ENCODE measurements around the gene CAPN15. TPM values are rescaled to one million over a fixed set of nuclear protein-coding genes. Genes with fewer than 3 reads are reported as not detected.

The CAPN15 gene
- total RNA-seq, 2 experiments from 2014 or later: 91.7 to 93.4 TPM

GRCh38 chr16:569445-570254 lies 42.1 kb downstream of the CAPN15 start, which contains the start of gene PIGQ:
PIGQ (plus strand) TSS chr16:569968; CDS start chr16:574075, 4,107 bp downstream.
- Mint-ChIP-seq H3K27me3 (no peaks in the 10 kb centered on the region), H3K4me3 (peak within 1 kb of the TSS; percentile 81), H3K4me1 (peaks cover 33% of the 10 kb centered on the region), H3K36me3 (ENCODE audit: low read depth) (no peaks in the 10 kb centered on the region), H3K9me3 (no peaks in the 10 kb centered on the region), H3K27ac (peak within 1 kb of the TSS; percentile 82)
- ChIA-PET CTCF (no interaction called here), POLR2A (interaction anchor here (1.5 to 2.0 kb wide), 2 partner anchors 19 to 168 kb away, joined by 3 to 10 read pairs; partner anchors contain the start of gene DECR2)
- DNase-seq: peak; percentile 75

- ChIA-PET CTCF (no interaction called here), POLR2A (interaction anchor here (0.9 kb wide), 1 partner anchor 17 kb away, joined by 3 read pairs; no protein-coding TSS in a partner anchor)
- Mint-ChIP-seq H3K36me3 (ENCODE audit: low read depth) (no peaks in the 10 kb centered on the region), H3K27ac (no peak overlapping the region), H3K9me3 (no peaks in the 10 kb centered on the region), H3K4me1 (peaks cover 23% of the 10 kb centered on the region), H3K27me3 (no peaks in the 10 kb centered on the region), H3K4me3 (no peak overlapping the region)
- DNase-seq: no peak
These were observed 45.5 kb downstream of the CAPN15 start for GRCh38 chr16:572865-573650.

DNA sequence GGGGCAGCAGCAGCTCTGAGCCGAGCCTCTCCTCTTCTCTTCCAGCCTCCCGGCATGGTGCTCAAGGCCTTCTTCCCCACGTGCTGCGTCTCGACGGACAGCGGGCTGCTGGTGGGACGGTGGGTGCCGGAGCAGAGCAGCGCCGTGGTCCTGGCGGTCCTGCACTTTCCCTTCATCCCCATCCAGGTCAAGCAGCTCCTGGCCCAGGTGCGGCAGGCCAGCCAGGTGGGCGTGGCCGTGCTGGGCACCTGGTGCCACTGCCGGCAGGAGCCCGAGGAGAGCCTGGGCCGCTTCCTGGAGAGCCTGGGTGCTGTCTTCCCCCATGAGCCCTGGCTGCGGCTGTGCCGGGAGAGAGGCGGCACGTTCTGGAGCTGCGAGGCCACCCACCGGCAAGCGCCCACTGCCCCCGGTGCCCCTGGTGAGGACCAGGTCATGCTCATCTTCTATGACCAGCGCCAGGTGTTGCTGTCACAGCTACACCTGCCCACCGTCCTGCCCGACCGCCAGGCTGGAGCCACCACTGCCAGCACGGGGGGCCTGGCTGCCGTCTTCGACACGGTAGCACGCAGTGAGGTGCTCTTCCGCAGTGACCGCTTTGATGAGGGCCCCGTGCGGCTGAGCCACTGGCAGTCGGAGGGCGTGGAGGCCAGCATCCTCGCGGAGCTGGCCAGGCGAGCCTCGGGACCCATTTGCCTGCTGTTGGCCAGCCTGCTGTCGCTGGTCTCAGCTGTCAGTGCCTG lies 46.7 kb downstream of the CAPN15 start:
- Mint-ChIP-seq H3K27ac (no peak overlapping the region), H3K9me3 (no peaks in the 10 kb centered on the region), H3K4me3 (no peak overlapping the region), H3K4me1 (peaks cover 22% of the 10 kb centered on the region), H3K27me3 (no peaks in the 10 kb centered on the region), H3K36me3 (ENCODE audit: low read depth) (no peaks in the 10 kb centered on the region)
- ChIA-PET CTCF (no interaction called here), POLR2A (no interaction called here)
- no peak for DNase-seq

DNA sequence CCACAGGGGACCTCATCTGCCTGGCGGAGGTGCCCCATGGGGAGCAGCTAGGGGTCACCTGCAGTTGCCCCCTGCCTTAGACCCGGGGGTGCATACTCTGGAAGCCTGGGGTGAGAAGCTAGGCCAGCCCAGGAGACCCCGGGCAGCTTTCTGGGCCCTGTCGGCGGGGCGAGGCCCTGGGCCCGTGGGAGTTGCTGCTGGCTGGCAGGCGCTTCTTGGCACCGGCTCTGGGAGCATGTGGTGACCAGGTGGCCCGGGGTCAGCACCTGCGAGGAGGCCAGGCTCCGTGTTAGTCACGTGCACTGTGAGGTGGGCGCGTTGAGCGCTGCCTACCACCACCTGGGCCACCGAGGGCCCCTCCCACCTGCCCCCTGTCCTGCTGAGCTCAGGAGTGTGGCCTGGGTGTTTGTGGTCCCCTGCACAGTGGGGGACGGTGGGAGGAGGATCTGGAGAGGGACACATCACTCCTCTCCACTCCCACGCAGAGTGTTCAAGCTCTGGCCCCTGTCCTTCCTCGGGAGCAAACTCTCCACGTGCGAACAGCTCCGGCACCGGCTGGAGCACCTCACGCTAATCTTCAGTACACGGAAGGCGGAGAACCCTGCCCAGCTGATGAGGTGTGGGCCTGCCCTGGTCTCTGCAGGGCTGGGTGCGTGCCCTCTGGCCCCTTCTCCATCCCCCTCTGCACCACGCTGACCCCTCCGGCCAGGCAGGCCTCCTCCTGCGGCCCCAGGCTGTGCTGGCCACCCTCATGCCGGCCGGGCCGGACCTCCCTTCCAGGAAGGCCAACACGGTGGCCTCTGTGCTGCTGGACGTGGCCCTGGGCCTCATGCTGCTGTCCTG lies 48.1 kb downstream of the CAPN15 start:
- DNase-seq: no peak
- H3K4me3 Mint-ChIP-seq: no peak overlapping the region
- no peaks in the 10 kb centered on the region for H3K27me3 Mint-ChIP-seq
- ChIA-PET POLR2A (interaction anchor here (1.1 to 1.2 kb wide), 2 partner anchors 13 to 213 kb away, joined by 3 to 5 read pairs; partner anchors contain the start of genes CHTF18 and RPUSD1), CTCF (no interaction called here)
- H3K27ac Mint-ChIP-seq: no peak overlapping the region
- peaks cover 19% of the 10 kb centered on the region for H3K4me1 Mint-ChIP-seq
- no peaks in the 10 kb centered on the region for H3K36me3 Mint-ChIP-seq (ENCODE audit: low read depth)
- no peaks in the 10 kb centered on the region for H3K9me3 Mint-ChIP-seq

GRCh38 chr16:576197-576822 lies 48.8 kb downstream of the CAPN15 start:
- no peak overlapping the region for H3K4me3 Mint-ChIP-seq
- no peaks in the 10 kb centered on the region for H3K27me3 Mint-ChIP-seq
- no peak overlapping the region for H3K27ac Mint-ChIP-seq
- POLR2A ChIA-PET: interaction anchor here (1.1 to 1.2 kb wide), 2 partner anchors 12 to 212 kb away, joined by 3 to 5 read pairs; partner anchors contain the start of genes CHTF18 and RPUSD1
- H3K9me3 Mint-ChIP-seq: no peaks in the 10 kb centered on the region
- no peak for DNase-seq
- CTCF ChIA-PET: interaction anchor here (0.6 to 0.9 kb wide), 2 partner anchors 9 to 299 kb away, joined by 3 read pairs; no protein-coding TSS in a partner anchor
- no peaks in the 10 kb centered on the region for H3K36me3 Mint-ChIP-seq (ENCODE audit: low read depth)
- H3K4me1 Mint-ChIP-seq: peaks cover 12% of the 10 kb centered on the region

DNA sequence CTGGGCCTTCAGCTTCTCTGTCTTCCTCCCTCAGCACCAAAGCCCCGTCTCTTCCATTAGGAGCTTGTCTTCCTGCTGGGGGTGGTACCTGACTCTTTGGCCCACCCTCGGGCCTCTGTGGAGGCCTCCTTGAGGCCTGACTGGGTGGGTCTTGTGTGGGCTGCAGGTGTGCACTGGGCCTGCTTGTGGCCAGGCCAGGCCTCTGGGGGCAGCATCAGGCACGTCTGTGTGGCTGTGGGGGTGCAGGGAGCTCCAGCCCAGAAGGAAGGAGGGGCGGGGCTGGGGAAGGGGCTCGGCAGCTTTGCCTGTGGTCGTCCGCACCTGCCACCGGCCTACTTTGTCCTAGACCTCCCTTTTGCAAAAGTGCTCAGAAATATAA lies 49.3 kb downstream of the CAPN15 start:
- Mint-ChIP-seq H3K27me3 (no peaks in the 10 kb centered on the region), H3K4me3 (no peak overlapping the region), H3K36me3 (ENCODE audit: low read depth) (no peaks in the 10 kb centered on the region), H3K27ac (no peak overlapping the region), H3K9me3 (no peaks in the 10 kb centered on the region), H3K4me1 (peaks cover 7% of the 10 kb centered on the region)
- CTCF ChIA-PET: interaction anchor here (0.6 to 0.9 kb wide), 4 partner anchors 9 to 300 kb away, joined by 3 to 4 read pairs (median 3); no protein-coding TSS in a partner anchor
- DNase-seq: no peak
- POLR2A ChIA-PET: no interaction called here

DNA sequence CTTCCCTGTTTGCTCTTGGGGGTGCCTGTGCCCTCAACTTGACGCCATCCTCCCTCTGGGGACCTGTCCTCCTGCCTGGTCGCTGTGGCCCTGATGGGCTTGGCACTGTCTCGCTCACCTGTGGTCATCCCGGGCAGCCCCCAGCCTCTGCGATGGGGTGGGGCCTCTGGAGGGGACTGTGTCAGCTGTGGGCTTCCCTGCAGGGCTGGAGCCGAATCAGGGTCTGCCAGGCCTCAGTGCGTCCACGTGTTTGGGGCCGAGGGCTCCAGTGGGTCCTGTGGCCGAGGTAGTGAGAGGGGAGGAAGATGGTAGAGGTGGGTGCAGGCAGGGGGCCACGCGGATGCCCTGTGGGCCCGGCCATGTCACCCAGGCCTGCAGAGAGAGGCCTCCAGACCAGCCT lies 50.3 kb downstream of the CAPN15 start:
- no peak for DNase-seq
- no peaks in the 10 kb centered on the region for H3K9me3 Mint-ChIP-seq
- H3K27ac Mint-ChIP-seq: no peak overlapping the region
- CTCF ChIA-PET: no interaction called here
- H3K27me3 Mint-ChIP-seq: no peaks in the 10 kb centered on the region
- no peak overlapping the region for H3K4me3 Mint-ChIP-seq
- POLR2A ChIA-PET: no interaction called here
- peaks cover 3% of the 10 kb centered on the region for H3K4me1 Mint-ChIP-seq
- H3K36me3 Mint-ChIP-seq (ENCODE audit: low read depth): no peaks in the 10 kb centered on the region

DNA sequence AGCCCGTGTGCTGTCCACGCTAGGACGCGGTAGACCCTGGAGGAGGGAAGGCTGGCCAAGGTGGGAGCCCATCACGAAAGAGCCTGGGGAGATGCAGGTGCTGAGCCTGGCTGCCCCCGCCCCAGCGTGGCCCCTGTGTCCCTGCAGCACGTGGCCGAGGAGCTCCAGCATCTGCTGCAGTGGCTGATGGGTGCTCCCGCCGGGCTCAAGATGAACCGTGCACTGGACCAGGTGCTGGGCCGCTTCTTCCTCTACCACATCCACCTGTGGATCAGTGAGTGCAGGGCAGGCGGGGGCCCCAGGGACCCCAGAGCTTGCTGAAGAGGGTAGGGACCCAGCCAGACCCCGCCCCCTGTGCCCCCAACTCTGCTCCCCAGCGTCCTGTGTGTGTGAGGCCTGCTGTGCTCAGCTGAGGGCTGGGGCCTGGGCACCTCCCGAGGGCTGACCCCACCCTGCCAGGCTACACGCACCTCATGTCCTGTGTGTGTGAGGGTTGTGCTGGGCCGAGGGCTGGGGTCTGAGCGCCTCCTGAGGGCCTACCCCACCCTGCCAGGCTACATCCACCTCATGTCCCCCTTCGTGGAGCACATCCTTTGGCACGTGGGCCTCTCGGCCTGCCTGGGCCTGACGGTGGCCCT lies 50.8 kb downstream of the CAPN15 start:
- CTCF ChIA-PET: interaction anchor here (0.9 kb wide), 1 partner anchor 32 kb away, joined by 3 read pairs; no protein-coding TSS in a partner anchor
- Mint-ChIP-seq H3K4me1 (peaks cover 3% of the 10 kb centered on the region), H3K27me3 (no peaks in the 10 kb centered on the region), H3K9me3 (no peaks in the 10 kb centered on the region), H3K27ac (no peak overlapping the region), H3K4me3 (no peak overlapping the region), H3K36me3 (ENCODE audit: low read depth) (no peaks in the 10 kb centered on the region)
- no peak for DNase-seq
- POLR2A ChIA-PET: interaction anchor here (0.9 to 1.0 kb wide), 2 partner anchors 10 to 89 kb away, joined by 4 to 6 read pairs; partner anchors contain the start of gene RHOT2

GRCh38 chr16:578870-579405 lies 51.4 kb downstream of the CAPN15 start:
- no peak overlapping the region for H3K4me3 Mint-ChIP-seq
- POLR2A ChIA-PET: interaction anchor here (0.9 to 1.0 kb wide), 2 partner anchors 9 to 89 kb away, joined by 4 to 6 read pairs; partner anchors contain the start of gene RHOT2
- no peaks in the 10 kb centered on the region for H3K36me3 Mint-ChIP-seq (ENCODE audit: low read depth)

DNA sequence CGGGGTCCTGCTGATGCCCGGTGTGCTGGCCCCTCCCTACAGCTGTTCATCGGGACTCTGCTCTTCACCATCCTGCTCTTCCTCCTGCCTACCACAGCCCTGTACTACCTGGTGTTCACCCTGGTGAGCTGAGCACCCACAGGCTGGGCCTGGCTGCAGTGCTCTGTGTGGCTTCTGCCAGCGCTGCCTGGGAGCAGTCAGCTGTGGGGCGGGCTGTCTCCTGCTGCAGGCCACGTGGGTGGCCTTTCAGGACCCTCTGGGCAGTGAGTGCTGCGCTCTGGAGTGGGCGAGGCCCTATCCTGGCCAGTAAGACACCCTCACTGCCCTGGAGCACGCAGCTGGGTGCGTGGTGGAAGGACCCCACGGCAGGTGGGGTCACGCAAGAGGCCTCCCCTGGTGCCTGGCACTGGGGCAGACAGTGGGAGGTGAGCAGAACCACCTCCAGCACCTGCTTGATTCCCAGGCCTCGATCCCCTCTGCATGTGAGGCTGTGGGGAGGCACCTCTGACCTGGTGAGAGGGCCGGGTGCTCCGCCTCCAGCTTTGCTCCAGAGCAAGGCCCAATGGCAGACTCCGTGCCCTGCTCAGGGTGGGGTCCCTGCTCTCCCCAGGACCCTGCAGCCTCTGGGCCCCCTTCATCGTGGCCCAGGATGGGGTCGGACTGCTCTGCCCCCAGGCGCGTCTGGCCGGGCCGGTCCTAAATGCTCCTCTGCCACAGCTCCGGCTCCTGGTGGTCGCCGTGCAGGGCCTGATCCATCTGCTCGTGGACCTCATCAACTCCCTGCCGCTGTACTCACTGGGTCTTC lies 52.8 kb downstream of the CAPN15 start:
- Mint-ChIP-seq H3K27me3 (no peaks in the 10 kb centered on the region), H3K36me3 (ENCODE audit: low read depth) (no peaks in the 10 kb centered on the region), H3K27ac (no peak overlapping the region), H3K4me3 (no peak overlapping the region), H3K4me1 (peaks cover 3% of the 10 kb centered on the region), H3K9me3 (no peaks in the 10 kb centered on the region)
- DNase-seq: no peak
- ChIA-PET CTCF (no interaction called here), POLR2A (interaction anchor here (0.9 kb wide), 1 partner anchor 53 kb away, joined by 3 read pairs; the partner anchor contains the start of gene CAPN15)

More at GRCh38 chr16:578870-579405, 51.4 kb downstream of the CAPN15 start:
- H3K9me3 Mint-ChIP-seq: no peaks in the 10 kb centered on the region
- CTCF ChIA-PET: interaction anchor here (0.6 to 0.9 kb wide), 2 partner anchors 31 to 534 kb away, joined by 3 read pairs; no protein-coding TSS in a partner anchor
- DNase-seq: peak; percentile 77
- peaks cover 3% of the 10 kb centered on the region for H3K4me1 Mint-ChIP-seq
- no peaks in the 10 kb centered on the region for H3K27me3 Mint-ChIP-seq
- no peak overlapping the region for H3K27ac Mint-ChIP-seq

Measured in activated CD4-positive, alpha-beta memory T cell treated with anti-CD3 and anti-CD28 coated beads, Interleukin-2, amount 10 ng/mL, durations not matched to agents 7 days and 5 days (primary cell).